Cortex of kidney (tissue), 1 donor: Measurements from ENCODE around the gene STARD7.
"Not testable (repeated sequence)": the region's sequence is repeated elsewhere in the genome, so short reads cannot be mapped to it uniquely, and the experiment has no call there.

ENCODE experiments used
- DNase-seq: peaks from one replicate; lab custom pipeline; 2025; lab: John Stamatoyannopoulos, UW

STARD7 gene

DNA sequence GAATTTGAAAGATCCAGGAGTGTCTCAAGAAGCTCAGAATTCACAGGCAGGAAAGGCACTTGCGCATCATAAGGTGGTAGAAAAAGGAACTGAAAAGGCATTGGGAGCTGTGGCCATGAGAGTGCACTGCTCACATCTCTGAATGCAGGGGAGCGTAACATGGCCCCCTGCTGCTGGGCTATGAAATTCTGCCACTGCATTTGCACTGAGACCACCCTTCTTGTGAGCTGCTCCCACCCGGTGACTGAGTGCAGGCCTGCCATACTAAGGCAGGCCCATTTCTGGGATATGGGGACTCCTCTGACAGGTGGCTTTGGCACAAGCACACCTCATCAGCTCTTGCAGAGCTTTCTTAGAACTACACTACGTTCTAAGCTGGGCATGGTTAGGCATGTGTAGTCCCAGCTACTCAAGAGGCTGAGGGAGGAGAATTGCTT is 25.3 kb upstream of the STARD7 start:
- DNase-seq: no peak

DNA sequence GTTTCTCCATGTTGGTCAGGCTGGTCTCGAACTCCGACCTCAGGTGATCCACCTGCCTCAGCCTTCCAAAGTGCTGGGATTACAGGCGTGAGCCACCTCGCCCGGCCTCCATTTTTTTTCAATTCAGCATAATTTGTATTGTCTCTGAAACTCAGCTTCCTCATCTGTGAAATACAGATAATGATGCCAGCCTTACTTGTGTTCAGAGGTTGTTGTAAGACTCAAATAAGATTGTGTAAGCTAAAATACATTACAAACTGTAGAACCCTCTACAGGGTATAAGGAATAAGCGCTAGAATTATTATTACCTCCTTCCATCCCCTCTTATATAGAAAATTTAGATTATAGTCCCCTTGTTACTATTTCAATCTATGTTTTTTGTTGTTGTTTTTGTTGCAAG is 24.8 kb upstream of the STARD7 start:
- DNase-seq: no peak

DNA sequence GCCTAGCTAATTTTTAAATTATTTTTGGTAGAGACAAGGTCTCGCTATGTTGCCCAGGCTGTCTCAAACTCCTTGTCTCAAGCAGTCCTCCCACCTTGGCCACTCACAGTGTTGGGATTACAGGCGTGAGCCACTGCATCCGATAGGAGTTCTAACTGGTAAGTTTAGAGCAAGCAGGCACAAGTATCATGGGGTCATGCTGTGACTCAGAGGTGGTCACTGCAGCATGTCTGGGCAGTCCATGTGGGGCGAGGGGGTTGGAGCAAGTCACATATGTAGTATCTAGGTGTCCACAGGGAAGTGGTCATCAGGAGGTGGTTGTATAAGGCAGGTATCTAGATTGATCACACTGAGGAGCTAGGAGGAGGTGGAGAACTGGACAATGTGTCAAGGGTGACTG is 22.7 kb upstream of the STARD7 start:
- no peak for DNase-seq

DNA sequence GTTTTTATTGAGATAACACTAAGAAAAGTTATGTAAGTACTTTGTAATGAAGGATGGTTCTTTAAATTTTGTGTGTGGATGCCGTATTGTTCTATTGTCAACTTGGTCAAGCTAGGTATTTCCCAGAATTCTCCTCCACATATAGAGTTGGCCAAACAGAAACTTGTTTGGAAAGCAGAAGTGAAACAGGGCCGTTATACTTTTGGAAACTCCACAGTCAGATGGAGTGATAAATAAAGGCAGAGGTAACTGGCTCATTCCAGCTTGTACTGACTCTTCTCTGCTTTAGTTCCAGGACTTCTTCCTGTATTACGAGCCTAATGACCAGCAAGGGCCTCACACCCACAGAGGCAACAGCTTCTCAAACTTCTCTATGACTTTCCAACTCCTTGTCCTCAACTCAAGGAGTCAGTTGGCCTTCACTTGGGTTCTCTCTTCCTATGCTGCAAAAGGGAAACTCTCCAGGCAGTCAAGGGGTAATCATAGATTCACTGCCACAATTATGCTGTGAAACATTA is 16.4 kb upstream of the STARD7 start:
- no peak for DNase-seq

DNA sequence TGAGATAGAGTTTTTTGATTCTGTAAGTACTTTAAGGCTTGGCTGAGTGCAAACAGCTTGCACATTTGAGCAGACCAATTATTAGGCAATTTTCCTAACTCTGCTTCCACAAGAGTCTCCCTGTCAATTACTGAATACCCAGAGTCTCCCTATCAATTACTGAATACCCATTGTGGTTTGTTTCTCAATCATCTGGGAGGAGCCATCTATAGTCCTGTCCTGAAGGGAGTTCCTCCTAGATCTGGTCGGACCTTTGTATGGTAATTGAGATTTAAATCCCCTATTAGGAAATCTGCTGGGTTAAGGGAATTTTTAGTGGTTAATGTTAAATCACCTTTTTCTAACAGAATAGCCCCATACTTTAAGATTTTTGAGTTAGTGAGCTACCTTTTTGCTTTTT is 12.5 kb upstream of the STARD7 start:
- DNase-seq: not testable (repeated sequence)

DNA sequence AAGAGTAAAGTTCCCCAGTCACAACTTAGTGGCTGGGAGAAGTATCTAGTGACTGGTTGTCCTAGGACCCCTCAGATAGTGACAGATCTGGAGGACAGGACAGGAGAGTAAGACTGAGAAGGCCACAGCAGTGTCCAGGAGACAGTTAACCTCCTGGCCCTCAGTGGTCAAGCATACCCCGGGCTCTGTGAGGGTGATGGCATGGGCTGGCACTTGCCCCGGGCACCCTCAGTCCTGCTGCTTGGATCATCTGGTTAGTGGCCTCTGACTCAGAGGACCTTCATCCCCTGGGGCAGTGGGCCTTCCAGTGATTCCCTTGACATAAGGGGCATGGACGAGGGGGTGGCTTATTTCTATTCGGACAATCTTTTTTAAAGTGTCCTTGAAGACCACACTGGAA is 11.3 kb upstream of the STARD7 start:
- DNase-seq: not testable (repeated sequence)

DNA sequence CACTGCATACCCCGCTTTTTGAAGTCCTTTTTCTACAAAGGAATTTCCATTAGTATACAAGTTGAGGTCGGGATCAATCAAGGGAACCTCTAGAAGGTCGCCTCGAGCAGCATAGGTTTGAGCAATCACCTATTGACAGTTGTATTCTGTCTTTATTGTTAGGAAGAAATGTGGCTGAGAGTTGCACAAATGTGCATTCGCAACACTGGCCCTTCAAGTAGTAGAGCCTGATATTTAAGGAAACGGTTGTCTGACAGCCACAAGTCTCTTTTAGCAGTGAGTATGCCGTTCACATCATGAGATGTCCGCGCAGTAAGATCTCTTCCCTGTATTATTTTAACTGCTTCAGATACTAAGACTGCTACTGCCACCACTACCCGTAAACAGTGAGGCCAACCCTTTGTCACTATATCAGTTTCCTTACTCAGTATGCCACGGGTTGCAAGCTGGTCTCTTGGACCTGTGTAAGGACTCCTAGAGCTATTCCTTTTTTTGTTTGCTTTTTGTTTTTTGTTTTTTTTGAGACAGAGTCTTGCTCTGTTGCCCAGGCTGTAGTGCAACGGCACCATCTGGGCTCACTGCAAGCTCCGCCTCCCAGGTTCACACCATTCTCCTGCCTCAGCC is 10.0 kb upstream of the STARD7 start:
- DNase-seq: no peak

DNA sequence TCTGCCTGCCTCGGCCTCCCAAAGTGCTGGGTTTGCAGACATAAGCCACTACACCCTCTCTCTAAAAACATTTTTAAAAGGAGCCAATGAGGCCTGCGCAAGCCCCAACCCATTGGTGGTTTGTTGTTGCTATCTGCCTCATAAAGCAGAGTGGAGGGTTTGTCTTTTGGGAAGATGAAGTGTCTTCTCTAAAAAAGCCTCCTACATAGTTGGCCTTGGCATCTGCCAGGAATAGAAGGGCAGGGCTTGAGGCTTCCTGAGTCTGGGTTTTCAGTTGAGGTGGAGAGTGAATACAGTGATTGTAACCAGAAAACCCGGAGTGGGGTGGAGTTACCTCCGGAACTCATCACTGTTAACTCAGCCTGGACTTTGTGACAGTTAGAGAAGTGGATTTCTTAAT is 5.9 kb upstream of the STARD7 start:
- DNase-seq: no peak

DNA sequence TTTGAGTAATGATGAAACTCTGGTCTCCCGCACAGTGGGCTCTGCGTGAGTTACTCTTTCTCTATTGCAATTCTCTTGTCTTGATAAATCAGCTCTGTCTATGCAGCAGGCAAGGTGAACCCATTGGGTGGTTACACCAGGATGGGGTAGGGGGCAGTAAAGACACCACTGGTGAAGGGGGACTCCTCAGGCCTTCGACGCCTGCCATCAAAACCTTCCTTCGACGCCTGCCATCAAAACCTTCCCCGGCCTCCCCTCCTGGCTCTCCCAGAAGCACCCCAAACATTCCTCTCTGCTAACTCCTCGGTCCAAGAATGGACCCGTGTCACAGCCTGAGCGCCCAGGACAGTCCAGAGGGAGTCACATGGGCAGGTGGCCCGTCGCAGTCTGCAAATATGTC is 4.8 kb upstream of the STARD7 start:
- DNase-seq: no peak

DNA sequence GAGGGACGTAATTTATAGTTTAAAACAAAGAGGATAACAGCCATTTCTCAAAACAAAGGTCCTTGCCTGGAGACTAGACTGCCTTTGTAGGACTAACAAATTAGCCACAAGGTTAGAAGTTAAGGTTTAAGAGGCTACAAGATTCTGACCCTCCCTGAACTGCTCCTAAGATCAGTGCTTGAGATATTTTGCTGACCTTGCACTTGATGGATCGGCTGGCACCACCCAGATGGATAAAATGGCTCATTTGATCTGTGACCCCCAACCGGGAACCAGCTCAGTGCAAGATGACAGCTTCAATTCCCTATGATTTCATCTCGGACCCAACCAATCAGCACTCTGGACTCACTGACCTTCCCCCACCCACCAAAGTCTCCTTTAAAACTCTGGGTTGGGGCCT is 3.7 kb upstream of the STARD7 start:
- no peak for DNase-seq

DNA sequence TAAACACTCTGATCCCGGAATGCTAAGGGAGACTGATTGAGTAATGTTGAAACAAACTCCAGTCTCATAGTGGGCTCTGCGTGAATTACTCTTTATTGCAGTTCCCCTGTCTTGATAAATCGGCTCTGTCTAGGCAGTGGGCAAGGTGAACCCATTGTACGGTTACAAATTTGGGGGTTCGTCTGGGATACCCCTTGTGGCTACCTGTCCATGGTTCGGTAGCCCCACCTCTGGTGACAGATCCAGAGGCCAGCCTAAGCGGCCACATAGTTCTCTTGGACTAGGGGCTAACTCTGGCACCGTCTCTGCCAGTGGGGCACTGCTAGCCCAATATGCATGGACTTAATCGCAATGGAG is 1.1 kb upstream of the STARD7 start:
- no peak for DNase-seq

DNA sequence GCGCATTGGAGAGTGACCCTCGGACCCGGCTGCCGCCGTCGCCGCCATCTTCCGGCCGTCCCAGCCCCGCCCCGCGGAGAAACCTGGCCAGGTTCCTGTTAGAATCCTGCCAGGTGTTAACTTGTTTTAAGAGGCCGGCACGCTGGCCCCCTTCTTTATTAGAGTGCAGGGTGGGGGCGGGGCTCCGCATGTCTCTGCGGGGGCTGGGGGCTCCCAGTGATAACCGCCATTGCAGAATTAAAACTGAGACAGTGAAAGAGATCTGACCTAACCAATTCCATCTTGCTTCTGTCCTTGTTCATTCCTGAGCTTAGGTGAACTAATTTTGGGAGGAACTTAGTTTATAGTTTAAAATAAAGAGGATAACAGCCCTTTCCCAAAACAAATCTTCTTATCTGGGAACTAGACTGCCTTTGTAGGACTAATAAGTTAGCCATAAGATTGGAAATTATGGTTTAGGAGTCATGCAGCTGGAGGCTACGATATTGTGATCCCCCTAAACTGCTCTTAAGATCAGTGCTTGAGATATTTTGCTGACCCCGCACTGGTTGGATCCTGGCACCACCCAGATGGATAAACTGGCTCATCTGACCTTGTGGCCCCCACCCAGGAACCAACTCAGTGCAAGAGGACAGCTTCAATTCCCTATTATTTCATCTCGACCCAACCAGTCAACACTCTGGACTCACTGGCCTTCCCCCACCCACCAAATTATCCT is 543 bp upstream of the STARD7 start:
- no peak for DNase-seq

DNA sequence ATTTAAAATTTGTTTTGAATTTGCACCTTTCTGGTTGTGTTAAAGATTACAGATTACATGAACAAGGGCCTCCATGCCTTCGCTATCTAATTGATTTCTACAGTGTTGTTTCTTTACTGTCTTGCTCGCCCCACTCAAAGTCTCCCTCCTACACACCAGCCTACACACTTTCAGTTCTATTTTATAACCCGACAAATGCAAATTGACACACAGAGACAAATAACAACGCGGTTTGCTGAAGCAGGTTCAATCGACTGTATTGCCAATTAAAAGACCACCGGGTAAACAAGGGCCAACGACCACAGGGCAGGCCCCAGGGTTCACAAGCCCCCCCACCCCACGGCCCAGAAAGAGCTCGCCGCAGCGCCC is 869 bp downstream of the STARD7 start:
- DNase-seq: no peak

DNA sequence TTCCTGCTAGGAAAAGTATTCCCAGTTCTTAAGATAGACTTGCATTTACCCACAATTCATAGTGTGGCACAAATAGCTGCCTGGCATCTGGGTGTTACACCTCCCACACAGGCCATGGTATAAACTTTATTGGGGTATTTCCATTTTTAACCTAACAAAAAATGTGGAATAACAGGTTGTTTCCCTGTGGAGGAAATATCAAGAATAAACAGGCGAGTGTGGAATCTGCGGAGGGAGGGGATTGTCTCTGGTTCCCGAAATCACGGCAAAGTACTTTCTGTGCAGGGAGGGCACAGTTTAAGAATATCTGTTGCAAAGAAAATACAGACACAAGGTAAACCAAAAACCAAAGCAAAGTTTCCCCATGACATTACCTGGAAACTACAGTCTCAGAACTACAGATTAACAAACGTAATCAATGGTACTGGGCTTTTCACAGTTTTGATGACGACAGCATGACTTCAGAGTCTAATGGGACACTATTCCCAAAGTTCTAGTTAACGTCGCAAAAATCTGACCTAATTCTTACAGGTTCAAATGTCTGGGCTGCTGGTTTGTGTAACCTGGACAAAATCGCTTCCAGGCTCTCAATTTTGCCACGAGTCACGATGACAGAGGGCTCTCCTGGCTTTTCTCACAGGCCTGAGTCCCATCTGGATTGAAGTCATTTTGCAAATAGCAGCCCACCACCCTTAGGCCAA is 1.4 kb downstream of the STARD7 start:
- DNase-seq: no peak

DNA sequence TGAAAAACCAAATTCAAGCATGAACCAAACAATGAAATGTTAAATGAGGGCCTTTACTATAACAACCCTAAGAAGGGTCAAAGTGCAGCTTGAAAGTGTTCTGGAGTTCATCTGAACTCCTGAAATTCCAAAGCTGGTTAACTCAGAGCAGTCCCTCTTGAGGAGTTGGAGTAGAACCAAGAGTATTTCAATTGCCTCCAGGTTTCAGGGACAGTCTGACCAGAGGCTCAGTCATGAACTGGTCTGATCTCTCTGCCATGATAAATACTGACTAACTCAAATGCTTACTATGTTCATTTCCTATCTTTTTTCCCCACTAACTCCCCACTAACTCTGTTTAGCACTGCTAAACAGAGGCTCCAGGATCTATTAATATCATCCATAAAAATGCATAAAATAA is 2.7 kb downstream of the STARD7 start:
- DNase-seq: no peak

DNA sequence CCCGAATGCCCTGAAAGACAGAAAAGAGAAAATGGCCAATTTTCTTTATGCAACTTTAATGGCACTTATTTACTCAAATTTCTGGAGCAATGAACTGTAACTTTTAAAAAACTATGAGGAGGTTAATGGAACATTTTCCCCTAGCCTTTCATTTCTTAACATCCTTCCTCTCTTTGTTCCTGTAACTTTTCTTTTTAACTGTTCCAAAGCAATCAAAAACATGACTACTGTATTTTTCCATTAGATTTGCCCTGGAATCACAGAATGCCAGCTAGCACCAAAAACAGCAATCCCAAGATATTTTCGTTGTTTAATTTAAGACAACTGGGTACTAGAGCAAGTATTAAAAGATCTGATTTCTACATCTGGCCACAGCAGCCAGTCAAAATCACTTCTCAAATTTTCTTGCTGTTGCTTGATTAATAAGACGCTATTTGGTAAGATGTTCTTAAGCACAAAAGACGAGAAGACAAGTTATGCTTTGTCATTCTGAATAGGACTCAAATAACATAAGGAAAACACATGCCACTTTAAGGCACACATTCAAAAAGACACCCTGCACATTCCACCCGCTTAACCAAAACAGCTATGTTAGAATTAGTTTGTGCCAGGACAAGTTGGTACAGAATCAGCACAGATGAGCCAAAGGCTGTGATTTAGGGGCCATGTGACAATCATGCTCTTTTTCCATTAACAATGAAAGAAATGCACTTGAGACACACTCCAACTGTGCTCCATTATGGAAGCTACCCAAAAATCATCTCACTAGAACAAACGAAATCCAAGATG is 3.6 kb downstream of the STARD7 start:
- no peak for DNase-seq

DNA sequence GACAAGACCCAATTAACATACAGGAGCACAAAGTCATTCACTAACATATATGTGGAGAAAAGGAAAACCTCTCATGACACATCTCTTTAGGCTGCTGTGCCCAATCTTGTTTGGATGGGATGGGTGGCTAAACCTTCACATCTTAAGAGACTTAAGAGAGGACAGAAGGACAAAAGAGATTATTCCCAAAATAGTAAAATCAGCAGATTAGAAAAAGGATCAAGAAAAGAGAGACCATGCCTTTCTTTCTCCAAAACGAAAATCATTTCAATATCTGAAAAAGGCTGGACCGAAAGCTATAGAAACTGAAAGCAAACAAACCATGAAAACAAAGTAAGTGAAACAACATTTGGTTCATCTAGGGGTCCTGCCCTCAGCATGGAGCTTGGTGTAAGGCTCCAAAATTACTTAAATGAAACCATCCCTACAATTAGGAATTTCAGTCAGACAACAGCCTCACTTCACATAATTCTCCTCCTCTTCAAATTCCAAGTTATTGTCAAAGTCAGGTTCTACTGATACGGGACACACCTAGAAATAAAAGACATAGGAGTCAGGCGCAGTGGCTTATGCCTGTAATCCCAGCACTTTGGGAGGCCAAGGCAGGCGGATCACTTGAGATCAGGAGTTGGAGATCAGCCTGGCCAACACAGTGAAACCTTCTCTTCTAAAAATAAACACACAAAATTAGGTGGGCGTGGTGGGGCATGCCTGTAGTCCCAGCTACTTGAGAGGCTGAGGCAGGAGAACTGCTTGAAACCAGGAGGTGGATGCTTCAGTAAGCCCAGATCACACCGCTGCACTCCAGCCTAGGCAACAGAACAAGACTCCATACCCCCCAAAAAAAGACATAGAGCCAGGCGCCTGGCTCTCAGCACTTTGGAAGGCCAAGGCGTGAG is 5.2 kb downstream of the STARD7 start:
- no peak for DNase-seq

DNA sequence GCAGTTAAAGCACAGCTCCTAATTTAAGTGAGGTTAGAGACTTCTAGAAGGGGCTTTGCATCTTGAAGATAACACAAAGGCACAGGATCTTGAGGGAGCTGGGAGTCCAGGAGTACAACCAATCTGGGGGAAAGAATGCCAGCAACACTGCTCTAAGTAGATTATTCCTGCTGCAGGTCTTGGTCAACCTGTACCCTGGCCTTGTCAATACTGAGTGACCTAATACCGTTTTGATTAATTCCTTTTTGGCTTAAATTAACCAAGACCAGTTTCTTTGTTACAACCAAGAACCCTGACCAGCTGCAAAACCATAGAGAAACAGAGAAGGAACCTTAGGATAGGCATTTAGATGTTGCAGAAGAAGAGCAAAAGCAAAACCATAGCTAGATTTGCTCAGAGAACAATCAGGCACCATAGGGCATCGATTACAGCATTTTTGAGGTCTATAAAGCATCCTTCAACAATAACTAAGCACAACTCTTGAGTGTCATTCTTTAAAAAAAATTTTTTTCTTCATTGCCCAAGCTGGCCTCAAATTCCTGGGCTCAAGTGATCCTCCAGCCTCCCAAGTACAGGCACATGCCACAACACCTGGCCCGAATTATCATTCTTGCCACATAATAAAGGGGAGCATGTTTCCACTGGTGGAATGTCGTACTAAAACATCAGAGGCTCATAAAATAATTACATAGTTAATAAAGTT is 6.3 kb downstream of the STARD7 start:
- no peak for DNase-seq

DNA sequence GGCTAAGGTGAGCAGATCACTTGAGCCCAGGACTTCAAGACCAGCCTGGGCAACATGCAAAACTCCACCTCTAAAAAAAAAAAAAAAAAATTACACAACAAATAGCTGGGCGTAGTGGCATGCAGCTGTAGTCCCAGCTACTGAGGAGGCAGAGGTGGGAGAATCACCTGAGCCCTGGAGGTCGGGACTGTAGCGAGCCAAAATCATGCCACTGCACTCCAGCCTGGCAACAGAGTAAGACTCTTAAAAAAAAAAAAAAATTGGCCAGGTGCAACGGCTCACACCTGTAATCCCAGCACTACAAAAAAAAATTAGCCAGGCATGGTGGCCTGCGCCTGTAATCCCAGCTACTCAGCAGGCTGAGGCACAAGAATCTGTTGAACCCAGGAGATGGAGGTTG is 7.3 kb downstream of the STARD7 start:
- DNase-seq: no peak

DNA sequence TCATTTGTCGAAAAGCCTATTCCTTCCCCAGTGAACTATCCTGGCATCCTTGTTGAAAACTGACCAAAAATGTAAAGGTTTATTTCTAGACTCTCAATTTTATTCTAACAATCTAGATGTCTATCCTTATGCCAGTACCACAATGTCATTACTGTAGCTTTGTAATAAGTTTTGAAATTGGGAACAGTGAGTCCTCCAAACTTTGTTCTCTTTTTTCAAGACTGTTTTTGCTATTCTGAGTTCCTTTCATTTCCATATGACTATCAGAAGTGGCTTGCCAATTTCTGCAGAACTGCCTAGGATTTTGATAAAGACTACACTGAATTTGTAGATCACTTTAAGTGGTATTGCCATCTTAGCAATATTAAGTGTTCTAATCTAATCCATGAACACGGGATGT is 9.7 kb downstream of the STARD7 start:
- DNase-seq: no peak
